ENCODE data around the gene TSEN34.

DNA sequence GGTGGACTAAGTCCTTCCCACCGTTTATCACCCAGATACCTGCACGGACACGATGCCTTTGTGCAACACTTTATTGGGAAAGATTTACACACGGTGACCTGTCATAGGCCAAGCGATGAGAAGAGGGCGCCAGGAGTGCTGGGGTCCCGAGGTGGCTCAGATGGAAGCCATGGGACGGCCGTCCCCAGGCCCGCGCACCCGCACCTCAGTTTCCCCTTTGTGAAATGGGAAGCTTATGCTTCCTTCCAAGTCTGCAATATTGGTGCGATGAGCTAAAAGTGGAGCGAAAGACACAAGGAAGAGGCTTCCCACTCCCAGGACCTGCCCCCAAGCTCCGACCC, 17.8 kb upstream of the TSEN34 start:
- TF ChIP-seq, protein P1, sequence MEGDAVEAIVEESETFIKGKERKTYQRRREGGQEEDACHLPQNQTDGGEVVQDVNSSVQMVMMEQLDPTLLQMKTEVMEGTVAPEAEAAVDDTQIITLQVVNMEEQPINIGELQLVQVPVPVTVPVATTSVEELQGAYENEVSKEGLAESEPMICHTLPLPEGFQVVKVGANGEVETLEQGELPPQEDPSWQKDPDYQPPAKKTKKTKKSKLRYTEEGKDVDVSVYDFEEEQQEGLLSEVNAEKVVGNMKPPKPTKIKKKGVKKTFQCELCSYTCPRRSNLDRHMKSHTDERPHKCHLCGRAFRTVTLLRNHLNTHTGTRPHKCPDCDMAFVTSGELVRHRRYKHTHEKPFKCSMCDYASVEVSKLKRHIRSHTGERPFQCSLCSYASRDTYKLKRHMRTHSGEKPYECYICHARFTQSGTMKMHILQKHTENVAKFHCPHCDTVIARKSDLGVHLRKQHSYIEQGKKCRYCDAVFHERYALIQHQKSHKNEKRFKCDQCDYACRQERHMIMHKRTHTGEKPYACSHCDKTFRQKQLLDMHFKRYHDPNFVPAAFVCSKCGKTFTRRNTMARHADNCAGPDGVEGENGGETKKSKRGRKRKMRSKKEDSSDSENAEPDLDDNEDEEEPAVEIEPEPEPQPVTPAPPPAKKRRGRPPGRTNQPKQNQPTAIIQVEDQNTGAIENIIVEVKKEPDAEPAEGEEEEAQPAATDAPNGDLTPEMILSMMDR (conservative IDR thresholded peaks at IDR 0.05; ENCODE audit: low read length) = no peak
- TF ChIP-seq EZH2phosphoT487 (IDR thresholded peaks at IDR 0.05; ENCODE audit: borderline replicate concordance) = no peak
